Mucosa of descending colon (tissue), 3 donors: Measurements from ENCODE around the gene NACAD. TPM values are rescaled to one million over a fixed set of nuclear protein-coding genes. Genes with fewer than 3 reads are reported as not detected.

Source experiments
- ATAC-seq: fragments of 200-7000 bp; cut with Tn5 transposase; one replicate; pipeline ENCODE4 v1.9.1; 2020; ENCODE audit warnings: mild to moderate bottlenecking, moderate library complexity
- DNase-seq, 3 donors: peaks; one replicate each; pipeline ENCODE4 v3.0.0-alpha.2; 2020
- H3K36me3 ChIP-seq: fragments of 200-600 bp; one replicate; pipeline ENCODE4 v1.8.0; 2021; ENCODE audit warnings: low read depth, mild to moderate bottlenecking
- H3K4me1 ChIP-seq: fragments of 200-600 bp; one replicate; pipeline ENCODE4 v1.8.0; 2021; ENCODE audit warnings: low read depth, mild to moderate bottlenecking
- H3K4me3 ChIP-seq: fragments of 200-600 bp; one replicate; pipeline ENCODE4 v1.8.0; 2021; ENCODE audit warnings: mild to moderate bottlenecking
- H3K9me3 ChIP-seq: fragments of 200-600 bp; one replicate; pipeline ENCODE4 v1.8.0; 2021; ENCODE audit warnings: mild to moderate bottlenecking
- CTCF ChIP-seq: fragments of 200-600 bp; IDR thresholded peaks from one replicate; pipeline ENCODE4 v1.8.0; 2022; ENCODE audit warnings: antibody characterized with exemption, mild to moderate bottlenecking
- intact Hi-C, 2 donors: fragments of 100-400 bp; cut with DNase I in 1 of 2; cut with micrococcal nuclease in 1 of 2; formaldehyde crosslinking; loops; one replicate each; pipeline versions ENCODE4 v1.11.0 to v1.11.1; 2022; cut with DNase I, micrococcal nuclease
- total RNA-seq, 3 donors: library from RNA; stranded (reverse); fragmentation: NEBNext Ultra II Directional in 2 of 3; extraction: Animal tissue kit (Norgen Biotek cat#: 25700) in 2 of 3; gene quantifications; one replicate each; pipeline versions ENCODE4 v1.2.1 to v1.2.4, GENCODE V29; 2021 to 2023
- donor health status: DM: no; HTN: no; CAD: no; lungs with moderate emphysema.
- donor health status: DM: no; HTN: no; CAD: no.
- donor health status: DM: no; HTN: yes; CAD: no.

The NACAD gene
- total RNA-seq, 3 donors from 2014 or later, result 0.49 to 14.5 (median 1.2) TPM

GRCh38 chr7:45075871-45076796 is 12.6 kb downstream of the NACAD start:
- intact Hi-C loops, result no loop called here
- no peak for TF ChIP-seq CTCF
- DNase-seq, result no peak
- no peaks in the 10 kb centered on the region for H3K4me1 ChIP-seq
- H3K9me3 ChIP-seq, result no peaks in the 10 kb centered on the region
- no peak for ATAC-seq
- no peak overlapping the region for H3K4me3 ChIP-seq
- peaks cover 10% of the 10 kb centered on the region for H3K36me3 ChIP-seq

GRCh38 chr7:45075355-45075644 is 13.5 kb downstream of the NACAD start:
- H3K4me1 ChIP-seq, result no peaks in the 10 kb centered on the region
- H3K9me3 ChIP-seq, result no peaks in the 10 kb centered on the region
- no peak for TF ChIP-seq CTCF
- H3K4me3 ChIP-seq, result no peak overlapping the region
- peaks cover 10% of the 10 kb centered on the region for H3K36me3 ChIP-seq
- ATAC-seq (no peak), DNase-seq (no peak)
- intact Hi-C loops, result no loop called here

GRCh38 chr7:45074528-45075354 is 14.0 kb downstream of the NACAD start:
- Histone ChIP-seq H3K9me3 (no peaks in the 10 kb centered on the region), H3K4me1 (no peaks in the 10 kb centered on the region), H3K36me3 (peaks cover 10% of the 10 kb centered on the region), H3K4me3 (no peak overlapping the region)
- DNase-seq (no peak), ATAC-seq (no peak)
- intact Hi-C loops, result no loop called here
- TF ChIP-seq CTCF, result no peak

DNA sequence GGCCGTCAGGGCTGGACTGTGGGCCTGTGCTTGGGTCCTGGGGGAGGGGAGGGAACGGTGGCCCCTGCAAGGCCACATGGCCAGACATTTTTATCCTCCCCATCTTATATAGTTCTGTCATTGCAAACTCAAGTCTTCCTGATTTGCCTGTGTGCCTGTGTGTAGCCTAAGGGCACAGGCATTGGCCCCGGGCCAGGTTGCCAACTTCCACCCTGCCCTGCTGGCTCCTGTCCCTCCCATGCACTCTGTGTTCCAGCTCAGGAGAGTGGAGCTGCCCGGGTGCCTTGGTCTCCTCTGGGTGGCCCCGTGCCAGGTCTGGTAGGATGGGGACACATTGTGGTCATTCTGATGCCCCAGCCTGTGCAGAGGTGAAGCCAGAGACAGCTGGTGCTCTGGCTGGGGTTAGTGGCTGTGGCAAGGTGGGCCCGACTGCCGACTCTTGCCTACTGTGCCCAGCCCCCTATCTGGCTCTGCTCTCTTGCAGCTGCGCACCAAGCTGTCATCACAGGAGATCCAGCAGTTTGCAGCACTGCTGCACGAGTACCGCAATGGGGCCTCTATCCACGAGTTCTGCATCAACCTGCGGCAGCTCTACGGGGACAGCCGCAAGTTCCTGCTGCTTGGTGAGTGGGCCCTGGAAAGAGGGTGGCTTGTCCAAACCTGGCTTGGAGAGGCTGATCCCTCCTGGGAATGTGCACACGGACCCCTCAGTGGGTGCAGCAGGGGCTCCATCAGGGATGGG is 14.8 kb downstream of the NACAD start:
- H3K9me3 ChIP-seq, result no peaks in the 10 kb centered on the region
- no peak for TF ChIP-seq CTCF
- DNase-seq (no peak), ATAC-seq (no peak)
- H3K4me3 ChIP-seq, result no peak overlapping the region
- H3K4me1 ChIP-seq, result no peaks in the 10 kb centered on the region
- H3K36me3 ChIP-seq, result peaks cover 10% of the 10 kb centered on the region
- intact Hi-C loops, result no loop called here

DNA sequence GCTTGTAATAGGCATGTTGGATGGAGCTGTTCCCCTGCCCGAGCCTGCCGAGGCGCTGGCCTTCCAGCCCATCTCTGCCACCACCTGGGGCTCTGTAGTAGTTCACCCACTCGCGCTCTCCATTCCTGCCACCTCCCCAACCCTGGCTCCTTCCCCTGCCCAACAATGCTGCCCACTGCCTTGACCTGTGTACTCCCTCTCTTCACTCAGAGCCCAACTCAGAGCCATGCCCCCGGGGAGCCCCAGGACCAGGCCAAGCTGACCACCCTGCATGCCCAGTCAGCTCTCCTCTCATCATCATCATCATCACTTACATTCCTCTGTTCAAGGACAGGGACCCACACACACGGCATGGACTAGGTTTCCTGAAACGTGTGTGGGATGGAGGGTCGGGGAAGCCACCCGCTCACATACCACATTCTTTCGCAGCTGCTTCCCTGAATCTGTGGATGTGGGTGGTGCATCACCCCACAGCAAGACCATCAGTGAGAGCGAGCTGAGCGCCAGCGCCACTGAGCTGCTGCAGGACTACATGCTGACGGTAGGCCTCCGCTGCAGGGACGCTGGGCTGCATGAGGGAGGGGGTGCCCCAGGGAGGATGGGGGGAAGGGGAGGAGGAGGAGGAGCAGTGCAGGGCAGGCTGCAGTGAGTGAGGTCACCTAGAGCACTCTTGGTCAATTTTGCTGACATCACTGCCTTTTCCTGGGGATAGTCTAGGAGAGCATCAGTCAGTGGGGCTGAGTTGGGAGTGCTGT is 15.6 kb downstream of the NACAD start:
- no peak for TF ChIP-seq CTCF
- peaks cover 10% of the 10 kb centered on the region for H3K36me3 ChIP-seq
- no peak overlapping the region for H3K4me3 ChIP-seq
- peaks cover 4% of the 10 kb centered on the region for H3K4me1 ChIP-seq
- ATAC-seq (no peak), DNase-seq (no peak)
- intact Hi-C loops, result no loop called here
- H3K9me3 ChIP-seq, result no peaks in the 10 kb centered on the region
